H1 (cell line): ENCODE measurements around the gene LY6G6C. TPM values are rescaled to one million over a fixed set of nuclear protein-coding genes. Genes with fewer than 3 reads are reported as not detected.

Experiments
- CTCF ChIA-PET: fragments of 300-600 bp; sonication (Branson Sonifier 250); formaldehyde crosslinking; loops from one replicate; lab custom pipeline; 2021; ENCODE audit not compliant: partially characterized antibody; lab: Charles Lee
- POLR2A ChIA-PET: fragments of 300-600 bp; sonication (Branson Sonifier 250); formaldehyde crosslinking; loops from one replicate; lab custom pipeline; 2021; ENCODE audit warnings: inconsistent platforms; ENCODE audit not compliant: partially characterized antibody; lab: Charles Lee
- DNase-seq, 2 experiments: peaks; one replicate each; pipeline versions ENCODE4 v3.0.0 to v3.0.0-alpha.2; 2010 to 2022; ENCODE audit warnings: low spot score in 2 of 2, low read depth in 1 of 2, mixed read lengths in 1 of 2
- FAIRE-seq: peaks from 2 replicates; lab custom pipeline; 2011; peaks lifted over from hg19 to GRCh38; lab: Jason Lieb, UNC
- H2AFZ ChIP-seq: 2 replicates; pipeline ENCODE4 v1.8.1; 2012; ENCODE audit warnings: low read length, inconsistent platforms
- H2AK5ac ChIP-seq: 2 replicates; pipeline ENCODE4 v1.6.1; 2013; ENCODE audit warnings: low read depth, low read length
- H2BK120ac ChIP-seq: replicated peaks from 2 replicates; pipeline ENCODE3; 2013; ENCODE audit warnings: low read depth, low read length, inconsistent platforms
- H2BK12ac ChIP-seq: 2 replicates; pipeline ENCODE4 v1.6.1; 2013; ENCODE audit warnings: low read depth, low read length
- H2BK15ac ChIP-seq: 2 replicates; pipeline ENCODE4 v1.6.1; 2013; ENCODE audit warnings: low read length
- H2BK20ac ChIP-seq: 2 replicates; pipeline ENCODE4 v1.6.1; 2013; ENCODE audit warnings: low read length
- H2BK5ac ChIP-seq: 2 replicates; pipeline ENCODE4 v1.6.1; 2013; ENCODE audit warnings: low read depth, low read length
- H3K14ac ChIP-seq: 2 replicates; pipeline ENCODE4 v1.6.1; 2013; ENCODE audit warnings: inconsistent platforms; ENCODE audit not compliant: insufficient read length
- H3K18ac ChIP-seq: 2 replicates; pipeline ENCODE4 v1.6.1; 2013; ENCODE audit warnings: low read length; ENCODE audit errors: extremely low read depth
- H3K23ac ChIP-seq: 2 replicates; pipeline ENCODE4 v1.6.1; 2013; ENCODE audit warnings: inconsistent platforms; ENCODE audit not compliant: insufficient read length
- H3K23me2 ChIP-seq: 2 replicates; pipeline ENCODE4 v1.6.1; 2013; ENCODE audit warnings: low read depth, low read length
- H3K27ac ChIP-seq: 2 replicates; pipeline ENCODE4 v1.6.1; 2011; ENCODE audit warnings: low read depth, low read length, inconsistent platforms
- H3K27me3 ChIP-seq, 4 experiments: replicated peaks in 1 of 4; 1 replicate in 1 of 4; 2 replicates in 3 of 4; pipeline versions ENCODE4 v1.6.1 to v1.8.1; 2011 to 2013; ENCODE audit warnings: low read length in 3 of 4, mild to moderate bottlenecking in 3 of 4, inconsistent platforms in 2 of 4, mixed read lengths in 2 of 4, moderate library complexity in 1 of 4; ENCODE audit not compliant: control insufficient read depth in 3 of 4, insufficient read depth in 3 of 4; ENCODE audit errors: extremely low read depth in 1 of 4
- H3K36me3 ChIP-seq, 4 experiments: 2 replicates each; pipeline versions ENCODE4 v1.6.1 to v1.8.1; 2011 to 2013; ENCODE audit warnings: mild to moderate bottlenecking in 4 of 4, low read length in 3 of 4, moderate library complexity in 2 of 4, control low read depth in 1 of 4, inconsistent platforms in 1 of 4; ENCODE audit not compliant: insufficient read depth in 4 of 4, control insufficient read depth in 2 of 4
- H3K4ac ChIP-seq: replicated peaks from 2 replicates; pipeline ENCODE3; 2013; ENCODE audit warnings: low read length, low read depth, mixed read lengths, inconsistent platforms; ENCODE audit not compliant: insufficient read length
- H3K4me1 ChIP-seq, 4 experiments: replicated peaks in 1 of 4; 1 replicate in 1 of 4; 2 replicates in 3 of 4; pipeline versions ENCODE4 v1.6.1 to v1.8.1; 2011 to 2013; ENCODE audit warnings: low read length in 3 of 4, inconsistent platforms in 2 of 4, mixed read lengths in 1 of 4; ENCODE audit not compliant: insufficient read depth in 4 of 4, control insufficient read depth in 3 of 4
- H3K4me2 ChIP-seq, 2 experiments: 2 replicates each; pipeline versions ENCODE4 v1.6.1 to v1.8.1; 2011 to 2013; ENCODE audit warnings: low read depth in 2 of 2, low read length in 2 of 2, control low read depth in 1 of 2, inconsistent platforms in 1 of 2, mild to moderate bottlenecking in 1 of 2; ENCODE audit not compliant: insufficient read depth in 1 of 2
- H3K4me3 ChIP-seq, 4 experiments: fragments of 200-600, 300-600 bp in 1 of 4; sonication (generic), shearing (Covaris generic), sonication (Bioruptor Twin) in 1 of 4; 2 replicates each; pipeline versions ENCODE4 v1.5.1 to v1.8.1; 2011 to 2016; ENCODE audit warnings: low read length in 4 of 4, low read depth in 3 of 4, control low read depth in 2 of 4, inconsistent platforms in 2 of 4, mild to moderate bottlenecking in 2 of 4, mixed read lengths in 1 of 4, moderate library complexity in 1 of 4; ENCODE audit not compliant: insufficient read depth in 2 of 4; ENCODE audit errors: extremely low read depth in 1 of 4
- H3K56ac ChIP-seq: replicated peaks from 2 replicates; pipeline ENCODE3; 2013; ENCODE audit warnings: low read depth, mild to moderate bottlenecking, mixed read lengths, low read length, inconsistent platforms; ENCODE audit not compliant: insufficient read length
- H3K79me1 ChIP-seq: 2 replicates; pipeline ENCODE4 v1.6.1; 2013; ENCODE audit warnings: low read depth, low read length, control low read depth
- H3K79me2 ChIP-seq, 2 experiments: 2 replicates each; pipeline versions ENCODE4 v1.6.1 to v1.8.1; 2012 to 2013; ENCODE audit warnings: low read length in 2 of 2, mild to moderate bottlenecking in 2 of 2, inconsistent platforms in 1 of 2; ENCODE audit not compliant: insufficient read depth in 2 of 2, control insufficient read depth in 1 of 2
- H3K9ac ChIP-seq, 4 experiments: replicated peaks in 1 of 4; 1 replicate in 1 of 4; 2 replicates in 3 of 4; pipeline versions ENCODE4 v1.6.1 to v1.8.1; 2011 to 2013; ENCODE audit warnings: low read depth in 3 of 4, low read length in 3 of 4, control low read depth in 2 of 4, mild to moderate bottlenecking in 2 of 4, moderate library complexity in 2 of 4, inconsistent platforms in 1 of 4; ENCODE audit errors: extremely low read depth in 1 of 4
- H3K9me3 ChIP-seq, 2 experiments: 2 replicates each; pipeline versions ENCODE4 v1.6.1 to v1.8.1; 2012 to 2013; ENCODE audit warnings: mild to moderate bottlenecking in 2 of 2, moderate library complexity in 2 of 2, control low read depth in 1 of 2, inconsistent platforms in 1 of 2, low read depth in 1 of 2, low read length in 1 of 2, mixed read lengths in 1 of 2; ENCODE audit not compliant: insufficient read depth in 2 of 2
- H4K20me1 ChIP-seq, 2 experiments: replicated peaks in 1 of 2; 2 replicates each; pipeline versions ENCODE3 to v1.8.1; 2011 to 2013; ENCODE audit warnings: inconsistent platforms in 2 of 2, low read length in 2 of 2, mild to moderate bottlenecking in 1 of 2; ENCODE audit not compliant: insufficient read depth in 2 of 2, control insufficient read depth in 1 of 2
- H4K5ac ChIP-seq: 2 replicates; pipeline ENCODE4 v1.6.1; 2013; ENCODE audit warnings: low read length, low read depth, mixed read lengths, inconsistent platforms; ENCODE audit not compliant: insufficient read length
- H4K8ac ChIP-seq: 2 replicates; pipeline ENCODE4 v1.8.0; 2013; ENCODE audit warnings: mild to moderate bottlenecking, moderate library complexity, low read length, inconsistent platforms; ENCODE audit not compliant: insufficient read depth; ENCODE audit errors: extremely low read depth
- H4K91ac ChIP-seq: replicated peaks from 2 replicates; pipeline ENCODE3; 2013; ENCODE audit warnings: low read length, mixed read lengths, inconsistent platforms; ENCODE audit not compliant: insufficient read length
- EP300 ChIP-seq, 2 experiments: IDR thresholded peaks; 1 replicate in 1 of 2; 2 replicates in 1 of 2; pipeline ENCODE4 v1.6.1; 2011 to 2012; ENCODE audit warnings: low read depth in 2 of 2, low read length in 2 of 2, mild to moderate bottlenecking in 2 of 2, borderline replicate concordance in 1 of 2, inconsistent platforms in 1 of 2, moderate library complexity in 1 of 2
- EZH2 ChIP-seq: fragments of 200-600 bp; sonication (generic); IDR thresholded peaks from 2 replicates; pipeline ENCODE4 v1.7.1; 2012; ENCODE audit warnings: low read depth, mild to moderate bottlenecking, moderate library complexity, low read length, inconsistent platforms; ENCODE audit not compliant: severe bottlenecking
- SP2 ChIP-seq: IDR thresholded peaks from 2 replicates; pipeline ENCODE4 v1.6.1; 2012; ENCODE audit warnings: mild to moderate bottlenecking, low read length, inconsistent platforms
- WGBS, 2 experiments: shearing (Covaris generic) in 1 of 2; methylation state at CpG; one replicate each; pipeline versions ENCODE4 v1.1.6 to v1.1.7; 2013 to 2015; ENCODE audit warnings: low lambda C conversion rate in 2 of 2, mixed read lengths in 2 of 2, inconsistent platforms in 1 of 2, low coverage in 1 of 2, missing lambda C conversion rate in 1 of 2; ENCODE audit not compliant: insufficient replicate concordance in 2 of 2, insufficient coverage in 1 of 2, insufficient read length in 1 of 2; ENCODE audit errors: extremely low coverage in 1 of 2, missing lambda C conversion rate in 1 of 2; 5-methylcytosine and 5-hydroxymethylcytosine counted together
- polyA plus RNA-seq, 7 experiments: library from polyadenylated mRNA; depleted of rRNA in 3 of 7; stranded (reverse) in 5 of 7; unstranded in 2 of 7; fragments of >200 nt in 5 of 7; fragments of 200-250 nt in 2 of 7; gene quantifications; 1 replicate in 5 of 7; 2 replicates in 1 of 7; 4 replicates in 1 of 7; pipeline versions ENCODE4 v1.2.1 to v1.2.3, GENCODE V29; 2011 to 2013; ENCODE audit warnings: missing spikeins in 2 of 7, mixed read lengths in 2 of 7
- total RNA-seq: library from RNA; stranded (reverse); fragmentation: NEBNext Ultra II Directional; extraction: Animal tissue kit (Norgen Biotek cat#: 25700); gene quantifications from 2 replicates; pipeline ENCODE4 v1.2.1, GENCODE V29; 2021
- TF ChIP-seq, protein P1 (sequence below): IDR thresholded peaks from 2 replicates; pipeline ENCODE4 v1.6.1; 2012; ENCODE audit warnings: inconsistent platforms
- TF ChIP-seq, protein P2 (sequence below): IDR thresholded peaks from 2 replicates; pipeline ENCODE4 v1.6.1; 2012; ENCODE audit warnings: low read length, inconsistent platforms

LY6G6C gene
- total and polyA plus RNA-seq, 2 of the 8 experiments (the other 6 are each of a cell fraction or from before 2014, with no cell fraction given): 0.23 TPM; not detected in 1

DNA sequence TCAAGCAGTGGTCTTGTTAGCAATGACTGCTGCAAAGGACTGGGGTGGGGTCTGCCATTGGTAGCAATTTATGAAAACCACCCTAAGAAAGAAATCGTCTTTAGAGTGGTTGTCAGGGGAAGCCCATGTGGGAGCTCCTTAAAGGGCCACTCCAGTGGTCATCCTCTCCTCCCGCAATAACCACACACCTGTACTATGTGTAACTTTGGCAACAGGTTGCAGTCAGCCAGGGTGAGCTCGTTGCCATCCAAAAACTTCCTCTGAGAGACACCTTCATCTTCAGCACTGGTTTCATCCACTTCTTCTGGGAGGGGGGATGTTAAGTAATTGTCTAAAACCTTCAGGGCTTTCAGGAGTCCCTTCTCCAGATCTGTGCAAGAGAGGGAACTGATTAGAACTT, 10.5 kb upstream of the LY6G6C start:
- no peak overlapping the region for H2AFZ ChIP-seq
- FAIRE-seq (no peak), DNase-seq (no peak)
- no peak overlapping the region for H3K4me2 ChIP-seq
- no peak overlapping the region for H4K5ac ChIP-seq
- no peak overlapping the region for H3K4me3 ChIP-seq
- H2BK12ac ChIP-seq: no peak overlapping the region
- H3K27me3 ChIP-seq: no peaks in the 10 kb centered on the region
- H4K91ac ChIP-seq: no peak overlapping the region
- H3K36me3 ChIP-seq: peaks cover 10 to 37% (median 29%) of the 10 kb centered on the region in 4 experiments
- no peak overlapping the region for H3K56ac ChIP-seq
- no peak overlapping the region for H2BK15ac ChIP-seq
- H2BK20ac ChIP-seq: no peak overlapping the region
- no peak overlapping the region for H3K4ac ChIP-seq
- no peak overlapping the region; a peak in 2 of 7 replicates for H3K9ac ChIP-seq
- ChIA-PET CTCF (interaction anchor here (0.6 to 3.1 kb wide), 7 partner anchors 33 to 64 kb away, joined by 3 to 12 read pairs (median 4); partner anchors contain the start of gene VARS1), POLR2A (interaction anchor here (0.6 to 4.2 kb wide), 9 partner anchors 8 to 104 kb away, joined by 3 to 57 read pairs (median 5); partner anchors contain the start of genes GPANK1, HSPA1B, MPIG6B and MSH5)
- no peak overlapping the region for H3K27ac ChIP-seq
- H2BK120ac ChIP-seq: no peak overlapping the region
- peaks cover 19% of the 10 kb centered on the region for H3K23me2 ChIP-seq
- no peak overlapping the region for H2AK5ac ChIP-seq
- H3K79me2 ChIP-seq: peaks cover 0 to 26% of the 10 kb centered on the region in 2 experiments; a peak in 2 of 4 replicates
- no peak overlapping the region for H3K18ac ChIP-seq
- peaks cover 11% of the 10 kb centered on the region; the same call in 1 of the 2 replicates for H3K79me1 ChIP-seq
- no peak overlapping the region for H3K23ac ChIP-seq
- H3K4me1 ChIP-seq: peaks cover 15 to 24% (median 16%) of the 10 kb centered on the region in 4 experiments
- no peak overlapping the region for H3K14ac ChIP-seq
- H3K9me3 ChIP-seq: no peaks in the 10 kb centered on the region
- H4K8ac ChIP-seq: no peak overlapping the region
- no peak overlapping the region for H2BK5ac ChIP-seq
- 93% methylated on average over 3 of the region's 3 CpGs; no CpG with 5 or more reads in 1 of the 2 experiments for WGBS, 2 experiments
- H4K20me1 ChIP-seq: peaks cover 4 to 5% of the 10 kb centered on the region in 2 experiments
- TF ChIP-seq, protein P1, sequence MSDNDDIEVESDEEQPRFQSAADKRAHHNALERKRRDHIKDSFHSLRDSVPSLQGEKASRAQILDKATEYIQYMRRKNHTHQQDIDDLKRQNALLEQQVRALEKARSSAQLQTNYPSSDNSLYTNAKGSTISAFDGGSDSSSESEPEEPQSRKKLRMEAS: no peak
- no peak for TF ChIP-seq EP300 (IDR thresholded peaks at IDR 0.05; ENCODE audit: borderline replicate concordance in 1 of 2, low read depth in 2 of 2, low read length in 2 of 2)
- TF ChIP-seq, protein P2, sequence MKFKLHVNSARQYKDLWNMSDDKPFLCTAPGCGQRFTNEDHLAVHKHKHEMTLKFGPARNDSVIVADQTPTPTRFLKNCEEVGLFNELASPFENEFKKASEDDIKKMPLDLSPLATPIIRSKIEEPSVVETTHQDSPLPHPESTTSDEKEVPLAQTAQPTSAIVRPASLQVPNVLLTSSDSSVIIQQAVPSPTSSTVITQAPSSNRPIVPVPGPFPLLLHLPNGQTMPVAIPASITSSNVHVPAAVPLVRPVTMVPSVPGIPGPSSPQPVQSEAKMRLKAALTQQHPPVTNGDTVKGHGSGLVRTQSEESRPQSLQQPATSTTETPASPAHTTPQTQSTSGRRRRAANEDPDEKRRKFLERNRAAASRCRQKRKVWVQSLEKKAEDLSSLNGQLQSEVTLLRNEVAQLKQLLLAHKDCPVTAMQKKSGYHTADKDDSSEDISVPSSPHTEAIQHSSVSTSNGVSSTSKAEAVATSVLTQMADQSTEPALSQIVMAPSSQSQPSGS: no peak
- TF ChIP-seq EZH2: no peak
- no peak for TF ChIP-seq SP2
